Fibroblast of skin of right quadriceps (primary cell): ENCODE results near the gene SYT15B.
"Not testable (repeated sequence)": the region's sequence is repeated elsewhere in the genome, so short reads cannot be mapped to it uniquely, and the experiment has no call there.

Experiments used
- DNase-seq: peaks from one replicate; pipeline ENCODE4 v3.0.0-alpha.2; 2013

Gene SYT15B

DNA sequence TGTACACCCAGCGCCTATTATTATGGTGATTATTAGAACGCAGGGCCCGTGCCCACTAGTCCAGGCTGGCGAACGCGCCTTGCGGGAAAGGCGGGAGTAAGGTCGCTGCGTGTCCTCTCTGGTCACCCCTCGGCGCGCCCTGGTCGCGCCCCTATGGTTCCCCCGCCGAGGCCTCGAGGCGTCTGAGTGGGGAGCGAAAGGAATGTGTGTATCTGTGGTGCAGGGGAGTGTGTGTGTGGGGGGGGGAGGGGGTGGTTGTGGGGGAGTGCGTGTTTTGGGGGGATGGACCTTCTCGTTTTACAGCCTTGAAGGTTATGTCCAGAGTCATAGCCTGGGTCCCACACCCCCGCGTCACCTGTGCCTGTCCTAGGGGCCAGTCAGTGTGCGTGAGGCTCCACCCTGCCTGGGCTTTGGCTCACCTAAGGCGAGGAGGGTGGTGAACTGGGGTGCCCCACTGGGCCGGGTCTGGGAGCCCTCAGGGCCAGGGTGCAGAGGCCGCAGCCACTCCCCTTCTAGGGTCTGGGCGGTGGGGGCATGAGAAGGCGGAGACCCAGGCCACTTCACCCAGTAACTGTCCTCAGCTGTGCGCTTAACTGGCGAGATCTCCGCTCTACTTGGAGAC is at the start of gene SYT15B:
TSS of gene SYT15B (minus strand) at position 39 of the 622 bp plus-strand sequence. CDS start 952 bp downstream, outside the sequence.
- not testable (repeated sequence) for DNase-seq

GRCh38 chr10:47779590-47779989 is 16.2 kb upstream of the SYT15B start:
- DNase-seq: not testable (repeated sequence)

DNA sequence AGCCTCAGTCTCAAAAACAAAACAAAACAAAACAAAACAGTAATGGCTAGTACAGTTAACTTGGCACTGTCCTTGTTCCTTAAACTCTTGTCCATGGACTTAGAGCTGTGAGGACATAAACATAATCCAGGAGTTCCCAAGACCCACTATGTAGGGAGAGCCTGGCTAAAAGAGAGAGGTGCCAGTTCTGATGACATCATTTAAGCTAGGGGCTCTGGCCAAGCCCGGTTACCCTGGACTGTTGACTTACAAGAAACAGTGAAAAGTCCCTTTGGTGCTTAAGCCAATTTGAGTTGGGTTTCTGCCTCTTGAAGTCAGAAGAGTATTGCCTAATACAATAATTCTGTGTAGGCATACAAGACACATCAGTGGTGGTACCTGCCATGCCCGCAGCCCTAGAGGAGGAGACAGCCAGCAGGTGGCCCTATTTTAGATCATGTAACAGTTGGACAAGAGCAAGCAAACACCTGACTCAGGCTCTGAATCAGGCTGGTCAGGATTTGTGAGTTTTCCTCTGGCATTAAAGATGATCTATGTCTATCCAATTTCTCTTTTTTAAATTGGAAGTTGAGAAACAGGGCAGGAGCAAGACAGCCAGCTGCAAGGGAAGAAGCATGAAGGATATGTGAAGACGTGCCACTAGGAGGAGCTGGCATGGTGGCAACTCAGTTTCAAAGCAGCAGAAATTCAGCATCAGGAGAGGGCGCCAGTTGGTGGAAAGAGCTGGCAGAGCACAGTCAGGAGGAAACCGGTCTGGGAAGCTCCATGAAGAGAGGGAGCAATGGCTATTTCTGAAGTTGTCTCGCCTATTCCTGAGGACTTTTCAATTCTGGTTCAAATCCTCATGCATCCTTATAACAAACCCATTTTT is 12.2 kb upstream of the SYT15B start:
- DNase-seq: peak; percentile 37

DNA sequence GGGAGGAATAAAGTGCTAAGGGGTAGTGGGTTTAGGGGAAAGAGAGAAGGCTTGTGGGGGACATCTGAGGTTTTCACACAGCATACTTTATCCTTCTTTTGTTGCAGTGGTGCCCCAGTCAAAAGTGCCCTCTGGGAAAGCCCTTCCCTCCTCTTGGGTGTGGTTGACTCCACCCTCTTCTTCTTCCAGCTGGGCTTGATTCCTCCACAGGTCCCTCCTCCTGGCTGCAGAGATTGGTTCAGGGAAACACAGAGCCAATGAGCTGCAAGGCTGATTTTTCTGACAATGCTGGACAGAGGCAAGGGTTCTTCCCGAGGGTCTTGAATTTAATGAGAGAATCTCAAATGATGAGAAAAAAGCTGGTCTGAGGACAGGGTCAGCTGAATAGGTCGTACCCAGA is 7.4 kb upstream of the SYT15B start:
- DNase-seq: not testable (repeated sequence)

DNA sequence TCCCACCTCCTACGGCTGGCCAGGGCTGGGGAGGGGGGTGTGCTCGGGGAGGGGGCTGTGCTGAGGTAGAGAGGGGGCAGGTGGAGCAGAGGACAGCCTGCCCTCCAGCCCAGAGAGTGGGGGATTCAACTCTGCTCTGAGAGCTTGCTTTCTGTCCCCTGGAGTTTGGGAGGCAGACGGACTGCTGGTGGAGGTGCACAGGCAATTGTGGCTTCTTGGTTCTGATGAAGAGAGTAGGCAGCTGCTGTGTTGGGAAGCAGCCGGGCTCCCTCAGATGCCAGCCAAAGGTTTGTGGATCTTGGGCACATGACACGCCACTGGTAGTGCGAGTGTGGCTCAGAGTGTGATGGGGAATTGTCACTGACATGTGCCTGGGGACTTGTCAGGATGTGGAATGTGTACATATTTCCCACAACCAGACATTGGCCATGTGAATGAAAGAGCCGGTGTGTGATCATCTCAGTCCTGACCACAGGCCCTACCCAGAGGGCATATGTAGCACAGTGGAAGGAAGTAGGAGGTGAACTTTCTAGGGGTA is 5.3 kb upstream of the SYT15B start:
- DNase-seq: not testable (repeated sequence)

DNA sequence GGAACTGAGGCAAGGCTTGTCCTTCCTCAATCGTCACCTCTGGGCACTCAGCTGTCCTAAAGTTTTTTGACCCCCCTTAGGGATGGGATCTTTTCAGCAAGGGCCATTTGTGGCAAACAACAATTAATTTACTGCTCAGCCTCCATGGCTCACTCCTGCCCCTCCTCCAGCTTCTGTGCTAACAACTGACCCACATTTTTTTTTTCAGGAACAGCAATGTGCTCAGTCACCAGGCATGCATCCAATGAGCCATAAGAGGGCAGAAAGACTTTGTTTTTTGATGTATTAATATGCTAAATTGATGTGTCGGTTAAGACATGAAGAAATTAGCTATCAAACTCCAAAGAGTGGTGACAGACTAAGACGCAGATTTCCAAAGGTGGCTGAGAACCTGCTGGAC is 4.7 kb upstream of the SYT15B start:
- DNase-seq: peak; percentile 71

DNA sequence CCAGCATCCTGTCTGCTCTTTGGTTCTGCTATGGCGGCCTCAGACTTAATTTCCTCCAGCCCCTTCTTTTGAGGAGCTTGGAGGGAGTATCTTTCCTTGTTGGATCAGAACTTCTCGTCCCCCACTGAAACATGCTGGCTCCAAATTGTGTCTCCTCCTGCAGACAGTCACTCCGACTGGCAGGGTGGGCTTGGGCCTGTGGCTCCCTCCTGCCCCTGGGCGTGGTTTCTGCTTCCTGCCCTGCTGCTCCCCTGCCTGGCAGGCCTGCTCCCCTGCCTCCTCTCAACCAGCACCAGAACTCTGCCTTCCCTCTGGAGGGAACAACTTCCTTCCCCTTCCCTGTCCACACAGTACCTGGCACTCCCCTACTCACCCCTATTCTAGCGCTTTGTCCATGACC is 3.8 kb upstream of the SYT15B start:
- not testable (repeated sequence) for DNase-seq

- not testable (repeated sequence) for DNase-seq
Measured at GRCh38 chr10:47765232-47765631, 1.8 kb upstream of the SYT15B start.

DNA sequence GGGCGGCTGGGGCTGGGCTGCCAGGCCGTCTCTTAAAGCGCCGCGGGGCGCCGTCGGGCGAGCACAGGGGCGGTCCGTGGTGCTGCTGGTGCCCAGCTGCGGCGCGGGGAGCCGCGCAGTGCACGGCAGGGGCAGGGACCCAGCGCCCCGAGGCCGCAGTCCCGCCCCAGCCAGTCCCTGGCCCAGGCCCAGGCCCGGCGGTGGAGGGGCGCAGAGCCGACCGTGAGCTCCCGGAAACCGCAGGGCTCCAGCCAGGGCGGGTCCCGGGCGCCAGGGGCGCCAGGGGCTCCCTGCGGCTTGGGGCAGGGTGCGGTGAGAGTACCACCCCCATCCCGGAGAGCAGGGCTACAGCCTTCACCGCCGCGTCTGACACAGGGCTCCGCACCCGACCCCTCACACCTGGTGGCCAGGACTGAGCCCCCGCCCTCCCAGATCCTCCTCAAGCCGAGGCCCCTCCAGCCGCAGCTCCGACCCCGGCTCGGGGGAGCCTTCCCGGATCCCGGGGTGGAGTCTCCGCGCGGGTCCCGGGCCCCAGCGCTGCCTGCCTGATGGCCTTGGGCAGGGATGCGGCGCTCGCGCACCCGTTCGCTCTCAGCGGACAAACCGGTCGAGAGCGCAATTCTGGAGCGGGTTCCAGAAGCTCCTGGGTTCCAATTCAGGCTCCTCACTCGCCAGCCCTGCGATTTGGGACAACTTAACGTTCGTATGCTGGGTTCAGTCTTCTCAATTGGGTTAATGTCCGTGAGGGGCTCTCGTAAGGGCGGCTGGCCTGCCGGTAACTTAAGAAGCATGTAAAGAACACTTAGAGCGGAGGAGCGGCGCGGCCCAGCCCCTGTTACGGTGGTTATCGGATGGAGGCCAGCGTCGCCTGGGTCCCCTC is 478 bp downstream of the SYT15B start:
- DNase-seq: not testable (repeated sequence)

DNA sequence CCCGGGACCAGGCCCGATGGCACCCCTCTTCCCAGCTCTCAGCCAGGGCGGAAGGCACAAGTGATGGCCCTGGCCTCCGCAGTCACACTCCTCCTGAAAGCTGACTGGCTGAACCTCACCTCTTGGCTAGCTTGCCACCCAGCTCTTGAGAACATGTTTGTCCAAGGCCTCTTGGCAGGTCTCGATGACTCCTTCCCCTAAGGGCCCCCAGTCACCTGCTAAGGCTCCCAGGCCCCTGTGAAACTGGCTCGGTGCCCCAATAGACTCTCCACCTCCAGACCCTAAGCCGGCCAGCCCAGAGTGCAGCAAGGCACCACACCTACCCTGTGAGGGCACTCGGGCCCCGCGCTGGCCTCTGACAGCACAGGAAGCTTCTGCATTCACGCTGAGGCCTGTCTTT is 4.5 kb downstream of the SYT15B start:
- not testable (repeated sequence) for DNase-seq

GRCh38 chr10:47756169-47756568 is 7.2 kb downstream of the SYT15B start:
- DNase-seq: not testable (repeated sequence)

DNA sequence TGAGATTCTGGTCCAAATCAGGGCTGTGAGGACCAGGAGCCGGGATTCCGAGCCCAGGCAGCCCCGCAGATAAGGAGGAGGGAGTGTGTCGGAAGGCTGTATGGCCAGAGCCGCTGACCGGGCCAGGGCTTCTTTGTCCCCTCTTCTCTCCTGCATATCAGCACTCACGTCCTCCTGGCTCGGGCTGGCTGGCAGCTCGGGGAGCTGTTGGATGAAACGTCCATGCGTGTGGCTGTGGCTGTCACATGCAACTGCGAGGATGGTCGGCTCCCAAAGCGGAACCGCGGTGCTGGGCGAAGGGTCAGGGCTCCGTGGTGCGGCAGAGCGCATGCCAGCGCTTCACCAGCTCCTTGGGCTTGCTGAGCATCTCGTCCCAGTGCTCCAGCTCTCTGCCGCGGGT is 9.5 kb downstream of the SYT15B start:
- DNase-seq: not testable (repeated sequence)

GRCh38 chr10:47753176-47753575 is 10.2 kb downstream of the SYT15B start:
- not testable (repeated sequence) for DNase-seq

DNA sequence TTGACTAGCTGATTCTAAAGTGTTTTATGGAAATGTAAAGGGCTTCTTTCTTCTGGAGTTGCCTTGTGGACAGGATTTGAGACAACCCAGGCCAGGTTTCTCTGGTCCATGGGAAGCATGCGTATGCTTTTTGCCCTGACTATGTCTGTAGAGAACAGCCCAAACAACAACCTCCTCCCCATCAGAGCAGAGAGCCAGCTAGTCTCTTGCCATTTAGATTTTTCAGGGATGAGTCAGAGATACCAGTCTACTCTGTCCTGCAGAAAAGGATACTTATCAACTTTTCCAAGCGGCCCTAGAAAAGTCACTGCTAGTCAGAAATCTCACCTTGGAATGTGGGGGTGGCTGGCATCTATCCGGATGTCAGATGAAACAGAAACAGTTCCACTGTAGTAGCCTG is 11.6 kb downstream of the SYT15B start:
- DNase-seq: not testable (repeated sequence)

DNA sequence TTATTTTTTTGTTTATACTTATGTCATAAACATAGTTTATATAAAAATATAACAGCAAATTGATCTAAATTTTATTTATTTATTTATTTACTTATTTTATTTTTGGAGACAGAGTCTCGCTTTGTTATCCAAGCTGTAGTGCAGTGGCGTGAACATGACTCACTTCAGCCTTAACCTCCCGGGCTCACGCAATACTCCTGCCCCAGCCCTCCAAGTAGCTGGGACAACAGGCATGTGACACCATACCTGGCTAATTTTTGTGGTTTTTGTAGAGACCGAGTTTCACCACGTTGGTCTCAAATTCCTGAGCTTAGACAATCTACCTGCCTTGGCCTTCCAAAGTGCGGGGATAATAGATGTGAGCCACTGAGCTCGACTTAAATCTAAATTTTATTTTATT is 13.0 kb downstream of the SYT15B start:
- not testable (repeated sequence) for DNase-seq

GRCh38 chr10:47746780-47747376 is 16.5 kb downstream of the SYT15B start:
- not testable (repeated sequence) for DNase-seq

DNA sequence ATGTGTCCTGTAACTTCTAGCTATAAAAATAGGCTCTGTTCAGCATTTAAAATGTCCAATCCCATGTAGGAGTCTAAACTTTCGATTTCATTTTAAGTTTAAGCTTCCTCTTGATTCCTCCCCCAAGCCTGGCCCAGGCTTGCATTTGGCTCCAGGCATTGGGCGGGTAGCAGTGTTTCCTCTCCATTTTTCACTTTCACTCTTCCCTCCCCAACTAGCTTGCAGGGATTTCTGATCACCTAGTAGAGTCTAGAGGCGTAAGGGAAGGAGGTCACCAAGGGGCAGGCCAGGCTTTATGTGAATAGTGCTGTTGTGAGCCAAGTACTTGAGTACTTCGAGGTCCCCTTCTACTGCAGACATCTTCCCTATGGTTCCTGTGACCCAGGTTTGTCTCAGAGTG is 18.5 kb downstream of the SYT15B start:
- DNase-seq: not testable (repeated sequence)

GRCh38 chr10:47743611-47744550 is 19.5 kb downstream of the SYT15B start:
- peak; percentile 6 for DNase-seq

GRCh38 chr10:47740868-47741267 is 22.5 kb downstream of the SYT15B start:
- DNase-seq: not testable (repeated sequence)

DNA sequence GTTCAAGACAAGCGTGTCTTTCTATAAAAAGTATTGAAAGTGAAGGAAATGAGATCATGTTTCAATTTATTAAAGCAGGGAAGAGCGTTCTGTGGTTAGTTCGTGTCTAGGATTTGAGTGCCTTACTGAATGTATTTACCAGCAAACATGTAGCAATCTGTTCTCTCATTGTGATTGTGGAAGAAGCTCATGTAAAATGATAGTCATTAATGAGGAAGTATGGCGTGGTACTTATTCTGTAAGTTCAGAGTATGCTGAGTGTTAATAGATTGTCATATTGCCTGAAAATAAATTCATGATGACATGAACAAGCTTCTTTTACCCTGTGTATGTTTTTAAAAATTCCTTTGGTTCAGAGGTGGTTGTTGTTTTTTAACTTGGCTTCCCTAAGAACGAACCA is 32.5 kb downstream of the SYT15B start:
- not testable (repeated sequence) for DNase-seq

- not testable (repeated sequence) for DNase-seq
Measured at GRCh38 chr10:47725740-47726139, 37.7 kb downstream of the SYT15B start.
